Activated T-helper 1 cell treated with Interleukin-2 at 50 U/mL for 16 hours (primary cell): Measurements from ENCODE around the gene DLEC1.

ENCODE experiments used
- DNase-seq: peaks from one replicate; pipeline ENCODE4 v3.0.0-alpha.2; 2020; ENCODE audit warnings: low read depth

DLEC1 gene

DNA sequence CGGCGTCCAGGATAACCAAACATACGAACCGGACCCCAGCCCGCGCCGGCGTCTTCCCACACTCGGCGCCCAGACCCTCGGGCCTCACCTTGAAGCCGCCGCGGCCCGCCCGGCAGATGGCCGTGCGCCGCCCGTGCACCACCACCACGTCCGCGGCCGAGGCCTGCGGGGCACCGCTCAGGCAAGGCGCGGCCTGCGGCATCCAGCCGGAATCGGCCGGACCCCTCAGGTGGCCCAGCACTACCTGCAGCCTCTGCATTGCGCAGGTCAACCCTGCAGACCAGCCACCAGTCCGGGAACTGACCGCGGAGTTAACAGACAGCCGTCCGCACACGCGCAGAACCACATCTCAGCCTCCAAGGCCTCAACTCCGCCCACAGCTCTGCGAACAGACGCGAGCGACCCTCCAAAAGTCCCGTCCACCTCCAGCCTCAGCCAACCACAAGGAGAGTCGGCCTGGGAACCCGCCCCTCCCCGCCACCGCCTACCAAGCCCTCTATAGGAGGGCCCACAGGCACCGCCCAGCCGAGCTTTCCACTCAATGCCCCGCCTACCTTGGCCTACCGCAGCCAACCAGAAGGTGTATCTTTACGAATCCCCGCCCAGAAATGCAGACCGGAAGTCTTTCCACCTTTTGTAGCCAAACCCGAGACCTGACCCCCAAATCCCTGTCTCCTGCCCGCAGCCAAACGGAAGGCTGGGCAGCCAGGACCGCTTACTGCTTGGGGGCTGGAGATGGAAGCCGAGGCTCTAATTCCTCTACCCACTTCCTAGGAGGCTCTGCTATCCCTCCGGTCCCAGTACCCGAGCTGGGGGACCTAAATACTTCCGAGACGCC, 98.0 kb downstream of the DLEC1 start, which contains the start of gene ACAA1:
Gene ACAA1 (minus strand): TSS at position 351 of the 838 bp plus-strand sequence. CDS start 92 bp downstream, at position 259.
- DNase-seq: peak; percentile 93

DNA sequence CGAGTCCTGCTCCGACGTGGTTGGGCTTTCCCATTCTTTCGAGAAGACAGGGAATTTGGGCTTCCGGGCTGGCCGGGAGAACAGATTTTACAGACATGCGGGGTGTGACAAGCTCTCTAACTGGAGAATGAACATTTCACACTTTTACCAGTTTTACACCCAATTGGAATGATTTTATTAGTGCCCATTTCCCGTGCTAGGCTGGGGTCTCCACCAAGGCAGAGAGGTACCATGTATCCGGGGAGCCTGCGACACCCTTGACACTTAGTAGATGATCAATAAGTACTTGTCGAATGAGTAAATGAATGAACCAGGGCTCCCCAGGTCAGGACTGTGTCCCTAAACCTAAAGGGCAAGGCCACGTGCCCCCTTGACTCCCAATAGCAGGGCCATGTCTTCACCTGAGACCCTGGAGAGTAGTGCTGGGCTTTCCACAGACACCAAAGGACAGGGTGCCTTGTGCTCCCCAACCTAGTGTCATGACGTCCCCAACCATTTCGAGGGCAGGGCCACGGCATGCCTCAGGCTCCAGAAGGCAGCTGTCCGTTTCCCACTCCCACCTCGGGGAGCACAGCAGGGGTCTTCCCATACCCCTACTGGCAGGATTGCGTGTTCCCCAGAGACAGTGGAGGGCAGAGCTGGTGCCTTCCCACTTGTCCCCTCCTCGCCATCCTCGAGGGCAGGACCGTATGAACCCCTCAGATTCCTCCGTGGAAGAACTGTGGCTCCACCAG, 98.8 kb downstream of the DLEC1 start:
- DNase-seq: no peak

DNA sequence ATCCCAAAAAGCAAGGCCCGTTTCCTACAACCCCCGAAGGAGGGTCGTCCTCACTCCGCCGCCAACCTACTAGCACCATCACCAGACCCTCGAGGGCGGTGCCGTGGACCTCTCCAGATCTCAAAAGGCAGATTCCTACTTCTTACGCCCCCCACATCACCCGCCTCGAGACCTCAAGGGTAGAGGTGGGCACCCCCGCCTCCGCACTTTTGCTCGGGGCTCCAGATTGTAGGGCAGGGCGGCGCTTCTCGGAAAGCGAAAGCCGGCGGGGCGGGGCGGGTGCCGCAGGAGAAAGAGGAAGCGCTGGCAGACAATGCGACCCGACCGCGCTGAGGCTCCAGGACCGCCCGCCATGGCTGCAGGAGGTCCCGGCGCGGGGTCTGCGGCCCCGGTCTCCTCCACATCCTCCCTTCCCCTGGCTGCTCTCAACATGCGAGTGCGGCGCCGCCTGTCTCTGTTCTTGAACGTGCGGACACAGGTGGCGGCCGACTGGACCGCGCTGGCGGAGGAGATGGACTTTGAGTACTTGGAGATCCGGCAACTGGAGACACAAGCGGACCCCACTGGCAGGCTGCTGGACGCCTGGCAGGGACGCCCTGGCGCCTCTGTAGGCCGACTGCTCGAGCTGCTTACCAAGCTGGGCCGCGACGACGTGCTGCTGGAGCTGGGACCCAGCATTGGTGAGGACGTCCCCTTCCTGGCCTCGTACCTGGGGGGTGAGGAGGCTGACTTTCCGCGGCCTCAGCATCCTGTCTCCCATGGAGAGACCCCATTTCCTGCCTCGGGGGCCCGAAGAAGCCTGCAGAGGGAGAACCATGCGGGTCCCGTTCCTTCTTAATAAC, 99.6 kb downstream of the DLEC1 start, which contains the start of gene MYD88:
Gene MYD88 (plus strand): TSS at position 313 of the 842 bp plus-strand sequence. CDS start 40 bp downstream, at position 353.
- peak; percentile 72 for DNase-seq

DNA sequence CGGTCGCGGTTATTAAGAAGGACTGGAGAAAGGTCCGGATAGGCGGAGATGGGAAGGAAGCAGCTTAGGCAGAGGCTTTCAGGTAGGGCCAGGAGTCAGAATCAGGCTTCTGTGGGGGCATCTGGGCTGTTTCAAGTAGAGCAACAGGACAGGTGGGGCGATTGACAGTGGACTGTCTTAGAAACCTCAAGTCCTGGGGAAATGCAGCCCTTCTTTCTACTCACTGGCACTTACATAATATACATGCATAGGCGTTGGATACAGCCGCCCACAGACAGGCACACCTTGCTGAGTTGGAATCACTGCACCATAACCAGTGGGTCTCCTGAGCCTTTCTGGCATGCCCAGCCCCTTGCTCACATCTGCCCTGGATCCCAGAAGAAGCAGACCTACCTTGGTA, 100.2 kb downstream of the DLEC1 start:
- DNase-seq: no peak

DNA sequence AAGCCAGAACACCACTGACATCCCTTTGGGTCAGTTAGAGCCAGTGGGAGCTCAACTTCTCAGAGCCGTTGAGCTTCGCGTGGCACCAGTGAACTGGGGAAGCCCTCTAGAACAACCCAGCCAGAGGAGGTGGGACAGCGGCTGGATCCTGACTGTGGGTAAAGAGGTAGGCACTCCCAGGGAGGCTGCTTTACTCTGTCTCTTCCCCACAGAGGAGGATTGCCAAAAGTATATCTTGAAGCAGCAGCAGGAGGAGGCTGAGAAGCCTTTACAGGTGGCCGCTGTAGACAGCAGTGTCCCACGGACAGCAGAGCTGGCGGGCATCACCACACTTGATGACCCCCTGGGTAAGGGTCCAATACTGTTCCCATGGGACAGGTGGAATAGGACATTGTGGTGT, 100.6 kb downstream of the DLEC1 start:
- no peak for DNase-seq

DNA sequence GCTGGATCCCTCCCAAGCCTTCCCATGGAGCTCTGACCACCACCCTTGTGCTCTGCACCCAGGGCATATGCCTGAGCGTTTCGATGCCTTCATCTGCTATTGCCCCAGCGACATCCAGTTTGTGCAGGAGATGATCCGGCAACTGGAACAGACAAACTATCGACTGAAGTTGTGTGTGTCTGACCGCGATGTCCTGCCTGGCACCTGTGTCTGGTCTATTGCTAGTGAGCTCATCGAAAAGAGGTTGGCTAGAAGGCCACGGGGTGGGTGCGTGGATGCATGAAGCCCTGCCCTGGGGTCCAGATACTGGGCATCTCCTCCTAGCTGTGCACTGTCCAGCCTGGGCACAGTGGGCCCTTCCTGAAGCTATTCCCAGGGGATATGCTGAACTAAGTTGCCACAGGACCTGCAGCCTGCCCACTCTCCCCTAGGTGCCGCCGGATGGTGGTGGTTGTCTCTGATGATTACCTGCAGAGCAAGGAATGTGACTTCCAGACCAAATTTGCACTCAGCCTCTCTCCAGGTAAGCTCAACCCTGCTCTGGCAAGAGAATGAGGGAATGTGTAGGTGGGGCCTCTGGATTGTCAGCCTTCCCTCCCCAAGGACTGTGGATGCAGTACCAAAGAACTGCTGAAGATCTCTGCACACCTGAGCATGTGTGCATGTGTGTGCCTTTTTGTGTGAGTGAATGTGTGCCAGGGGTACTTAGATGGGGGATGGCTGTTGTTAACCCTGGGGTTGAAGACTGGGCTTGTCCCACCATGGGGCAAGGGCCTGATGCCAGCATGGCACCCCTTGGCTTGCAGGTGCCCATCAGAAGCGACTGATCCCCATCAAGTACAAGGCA, 101.5 kb downstream of the DLEC1 start:
- no peak for DNase-seq

DNA sequence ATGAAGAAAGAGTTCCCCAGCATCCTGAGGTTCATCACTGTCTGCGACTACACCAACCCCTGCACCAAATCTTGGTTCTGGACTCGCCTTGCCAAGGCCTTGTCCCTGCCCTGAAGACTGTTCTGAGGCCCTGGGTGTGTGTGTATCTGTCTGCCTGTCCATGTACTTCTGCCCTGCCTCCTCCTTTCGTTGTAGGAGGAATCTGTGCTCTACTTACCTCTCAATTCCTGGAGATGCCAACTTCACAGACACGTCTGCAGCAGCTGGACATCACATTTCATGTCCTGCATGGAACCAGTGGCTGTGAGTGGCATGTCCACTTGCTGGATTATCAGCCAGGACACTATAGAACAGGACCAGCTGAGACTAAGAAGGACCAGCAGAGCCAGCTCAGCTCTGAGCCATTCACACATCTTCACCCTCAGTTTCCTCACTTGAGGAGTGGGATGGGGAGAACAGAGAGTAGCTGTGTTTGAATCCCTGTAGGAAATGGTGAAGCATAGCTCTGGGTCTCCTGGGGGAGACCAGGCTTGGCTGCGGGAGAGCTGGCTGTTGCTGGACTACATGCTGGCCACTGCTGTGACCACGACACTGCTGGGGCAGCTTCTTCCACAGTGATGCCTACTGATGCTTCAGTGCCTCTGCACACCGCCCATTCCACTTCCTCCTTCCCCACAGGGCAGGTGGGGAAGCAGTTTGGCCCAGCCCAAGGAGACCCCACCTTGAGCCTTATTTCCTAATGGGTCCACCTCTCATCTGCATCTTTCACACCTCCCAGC, 102.4 kb downstream of the DLEC1 start:
- no peak for DNase-seq

DNA sequence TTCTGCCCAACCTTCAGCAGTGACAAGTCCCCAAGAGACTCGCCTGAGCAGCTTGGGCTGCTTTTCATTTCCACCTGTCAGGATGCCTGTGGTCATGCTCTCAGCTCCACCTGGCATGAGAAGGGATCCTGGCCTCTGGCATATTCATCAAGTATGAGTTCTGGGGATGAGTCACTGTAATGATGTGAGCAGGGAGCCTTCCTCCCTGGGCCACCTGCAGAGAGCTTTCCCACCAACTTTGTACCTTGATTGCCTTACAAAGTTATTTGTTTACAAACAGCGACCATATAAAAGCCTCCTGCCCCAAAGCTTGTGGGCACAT, 102.9 kb downstream of the DLEC1 start:
- DNase-seq: no peak

DNA sequence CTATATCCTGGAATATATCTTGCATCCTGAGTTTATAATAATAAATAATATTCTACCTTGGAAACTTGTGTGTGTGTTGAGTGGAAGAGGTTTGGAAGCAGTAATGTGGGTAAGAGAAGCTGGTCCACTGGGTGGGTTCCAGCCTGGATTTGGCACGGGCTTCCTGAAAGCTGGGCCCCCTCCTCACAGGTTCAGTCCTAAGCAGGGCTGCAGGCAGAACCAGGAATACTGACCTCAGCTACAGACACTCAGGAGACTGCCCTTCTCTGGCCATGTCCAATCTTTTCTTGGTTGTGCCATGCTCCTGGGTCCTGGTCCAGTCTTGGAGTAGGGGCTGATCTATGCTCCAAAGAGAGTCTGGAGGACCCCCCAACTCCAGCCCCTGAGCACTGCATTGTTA, 104.0 kb downstream of the DLEC1 start:
- DNase-seq: no peak

DNA sequence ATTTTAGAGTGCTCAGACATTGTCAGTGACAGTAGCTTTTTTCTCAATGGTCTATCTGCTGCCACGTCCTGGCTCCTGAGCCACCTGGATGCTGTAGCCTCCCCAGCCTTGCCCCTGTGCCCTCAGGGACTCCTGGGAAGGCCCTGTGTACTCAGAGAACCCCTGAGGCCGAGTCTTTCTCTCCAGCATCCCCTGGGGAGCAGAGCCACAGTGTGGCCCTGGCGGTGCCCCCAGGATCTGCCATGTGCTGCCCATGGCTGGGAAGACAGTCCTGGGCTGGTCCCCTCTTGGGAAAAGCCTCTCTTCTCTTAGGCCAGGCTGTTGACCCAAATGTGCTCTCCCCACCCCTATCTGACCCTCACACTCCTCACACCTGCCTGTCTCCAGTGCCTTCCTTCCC, 104.5 kb downstream of the DLEC1 start:
- no peak for DNase-seq

DNA sequence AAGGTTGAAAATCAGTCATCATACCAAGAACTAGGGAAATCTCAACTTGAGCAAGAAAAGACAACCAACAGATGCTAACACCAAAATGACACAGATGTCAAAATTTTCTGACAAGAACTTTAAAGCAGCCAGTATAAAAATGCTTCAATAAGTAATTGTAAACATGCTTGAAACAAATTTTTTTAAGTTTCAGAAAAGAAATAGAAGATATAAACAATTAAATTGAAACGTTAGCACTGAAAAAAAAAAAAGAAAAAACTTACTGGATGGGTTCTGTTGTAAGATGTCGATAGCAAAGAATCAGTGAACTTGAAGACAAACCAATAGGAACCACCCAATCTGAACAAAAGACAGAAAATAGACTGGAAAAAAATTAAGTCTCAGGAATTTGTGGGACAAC, 107.5 kb downstream of the DLEC1 start:
- DNase-seq: no peak

DNA sequence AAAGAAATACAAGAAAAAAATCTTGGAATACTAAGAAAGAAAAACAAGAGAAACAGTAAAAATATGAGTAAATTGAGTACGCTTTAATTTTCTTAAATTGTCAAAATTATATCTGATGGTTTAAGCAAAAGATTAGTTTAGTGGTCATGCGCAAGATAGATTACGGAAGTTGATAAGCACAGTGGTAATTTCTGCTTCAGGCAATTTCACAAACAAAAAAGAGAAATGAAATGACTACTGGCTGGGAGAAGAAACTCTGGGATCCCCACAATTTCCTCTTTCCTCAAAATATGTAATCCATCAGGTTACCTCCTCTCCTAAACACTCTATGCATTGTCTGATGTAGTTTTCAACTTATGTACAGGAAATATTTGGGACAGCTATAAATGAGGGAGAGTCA, 108.4 kb downstream of the DLEC1 start:
- DNase-seq: no peak

DNA sequence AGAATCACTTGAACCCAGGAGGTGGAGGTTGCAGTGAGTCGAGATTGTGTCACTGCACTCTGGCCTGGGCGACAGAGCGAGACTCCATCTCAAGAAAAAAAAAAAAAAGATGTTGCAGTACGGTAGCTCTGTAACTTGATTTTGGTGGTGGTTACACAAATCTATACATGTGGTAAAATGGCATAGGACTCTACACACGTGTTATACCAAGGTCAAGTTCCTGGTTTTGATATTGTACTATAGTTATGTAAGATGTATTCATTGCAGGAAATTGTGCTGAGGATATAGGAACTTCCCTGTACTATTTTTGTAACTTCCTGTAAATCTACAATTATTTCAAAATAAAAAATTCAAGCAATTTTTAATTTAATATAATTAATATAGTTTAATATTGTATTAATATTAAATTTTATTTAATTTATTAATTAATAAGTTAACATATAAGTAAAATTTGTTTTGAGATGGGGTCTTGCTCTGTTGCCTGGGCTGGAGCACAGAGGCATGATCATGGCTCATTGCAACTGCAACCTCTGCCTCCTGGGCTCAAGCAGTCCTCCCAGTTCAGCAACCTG, 109.4 kb downstream of the DLEC1 start:
- DNase-seq: no peak

DNA sequence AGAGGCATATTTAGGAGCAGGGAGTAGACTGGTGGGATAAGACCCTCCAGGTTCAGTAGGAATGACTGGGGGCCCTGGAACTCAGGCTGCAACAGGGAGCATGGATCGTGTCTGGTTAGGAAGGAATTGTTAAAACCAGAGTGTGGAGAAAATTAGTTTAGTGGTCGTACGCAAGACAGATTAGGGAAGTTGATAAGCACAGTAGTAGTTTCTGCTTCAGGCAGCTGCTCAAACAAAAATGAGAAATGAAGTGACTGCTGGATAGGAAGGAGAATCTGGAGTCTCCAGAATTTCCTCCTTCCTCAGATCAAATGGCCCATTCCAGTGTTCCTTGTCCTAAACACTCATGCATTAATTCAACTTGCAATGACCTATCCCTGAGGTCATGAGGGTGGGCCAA, 110.7 kb downstream of the DLEC1 start:
- no peak for DNase-seq

DNA sequence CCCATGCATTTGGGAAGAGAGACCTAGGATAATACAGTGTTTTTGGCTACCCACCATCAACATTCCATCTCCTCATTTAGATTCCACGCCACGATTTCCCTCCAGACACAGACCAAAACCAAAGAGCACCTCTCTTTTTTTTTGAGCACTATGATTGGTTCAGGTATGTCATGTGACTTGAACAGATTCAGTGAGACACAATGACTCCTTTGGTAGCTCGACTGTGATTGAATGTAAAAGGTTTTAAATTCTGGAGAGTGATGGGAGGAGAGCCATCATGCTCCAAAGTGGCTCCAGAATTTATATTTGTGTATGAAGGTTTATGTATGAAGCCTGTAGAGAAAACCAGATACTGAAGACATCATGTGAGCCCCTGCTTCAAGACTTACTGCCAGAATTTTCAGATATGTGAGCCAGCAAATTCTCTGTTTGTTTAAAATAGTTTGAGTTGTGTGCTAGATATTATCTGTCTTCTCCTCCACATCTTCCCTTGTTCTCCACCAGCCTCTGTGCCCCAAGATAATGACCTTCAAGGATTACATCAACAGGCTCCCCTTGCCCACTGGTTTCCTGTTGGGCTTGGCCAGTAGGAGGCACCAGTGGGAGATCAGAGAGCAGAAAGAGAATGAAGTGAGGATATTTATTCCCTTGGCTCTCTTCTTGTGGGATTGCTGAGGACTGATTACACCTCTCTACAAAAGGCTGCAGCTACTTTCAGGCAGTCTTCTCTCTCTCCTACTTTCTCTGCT, 111.9 kb downstream of the DLEC1 start:
- DNase-seq: no peak

DNA sequence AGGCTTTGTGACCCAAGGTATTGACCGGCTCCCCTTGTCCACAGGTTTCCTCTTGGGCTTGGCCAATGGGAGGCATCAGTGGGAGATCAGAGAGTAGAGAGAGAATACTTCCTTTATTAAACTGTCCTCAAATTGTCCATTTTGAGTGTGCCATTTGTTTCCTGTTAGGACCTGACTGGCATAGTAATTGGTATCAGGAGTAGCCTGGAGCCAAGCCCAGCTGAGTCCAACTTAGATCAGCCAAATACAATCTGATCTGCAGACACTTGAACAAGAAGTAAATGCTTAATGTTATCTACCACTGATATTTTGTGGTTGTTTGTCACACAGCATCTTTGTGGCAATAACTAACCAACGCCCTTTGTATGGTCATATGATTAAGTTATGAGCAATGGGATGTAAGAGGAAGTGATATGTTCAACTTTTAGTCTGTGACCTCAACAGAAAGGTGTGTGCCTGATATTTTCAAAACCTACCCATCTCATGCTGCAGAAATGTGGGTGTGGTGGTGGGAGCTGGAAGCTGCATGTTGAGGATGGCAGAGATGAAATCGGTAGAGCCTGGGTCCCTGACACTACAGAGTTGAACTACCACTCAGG, 112.8 kb downstream of the DLEC1 start:
- DNase-seq: no peak

DNA sequence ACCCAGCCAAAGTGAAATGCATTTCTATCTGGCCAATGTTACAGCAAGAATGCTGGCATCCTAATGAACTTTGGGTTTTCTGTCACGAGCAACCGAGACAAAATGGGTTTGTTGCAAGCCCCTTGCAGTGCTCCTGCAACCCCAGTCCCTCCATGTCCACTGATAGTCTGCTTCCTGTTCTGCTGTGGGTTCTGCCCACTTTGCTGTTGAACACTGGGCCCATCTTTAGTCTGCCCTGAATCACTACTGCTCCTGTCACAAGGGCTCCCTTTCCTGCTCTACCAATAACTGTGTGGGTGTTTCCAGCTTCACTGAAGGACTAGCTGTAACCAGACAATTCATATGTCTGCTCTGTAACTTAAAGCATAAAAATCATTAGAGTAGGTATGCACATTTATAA, 113.6 kb downstream of the DLEC1 start:
- no peak for DNase-seq

DNA sequence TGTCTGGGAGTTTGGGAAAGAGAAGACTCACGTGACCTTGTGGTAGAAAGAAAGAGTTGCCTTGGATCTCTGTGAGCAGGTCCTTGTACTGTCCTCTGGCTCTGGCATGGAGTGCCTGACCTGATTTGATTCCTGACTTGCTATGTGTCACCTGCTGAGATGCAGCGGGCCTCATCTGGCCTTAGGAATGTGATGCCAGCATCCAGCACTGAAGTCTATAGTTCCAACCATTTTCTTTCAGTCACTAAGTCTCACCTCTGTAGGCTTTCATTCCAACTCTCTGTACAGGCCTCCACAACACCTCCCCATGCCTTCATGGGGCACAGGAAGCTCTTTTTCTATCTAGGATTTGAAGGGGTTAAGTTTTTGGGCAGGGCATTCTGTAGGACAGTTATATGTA, 114.2 kb downstream of the DLEC1 start:
- no peak for DNase-seq

DNA sequence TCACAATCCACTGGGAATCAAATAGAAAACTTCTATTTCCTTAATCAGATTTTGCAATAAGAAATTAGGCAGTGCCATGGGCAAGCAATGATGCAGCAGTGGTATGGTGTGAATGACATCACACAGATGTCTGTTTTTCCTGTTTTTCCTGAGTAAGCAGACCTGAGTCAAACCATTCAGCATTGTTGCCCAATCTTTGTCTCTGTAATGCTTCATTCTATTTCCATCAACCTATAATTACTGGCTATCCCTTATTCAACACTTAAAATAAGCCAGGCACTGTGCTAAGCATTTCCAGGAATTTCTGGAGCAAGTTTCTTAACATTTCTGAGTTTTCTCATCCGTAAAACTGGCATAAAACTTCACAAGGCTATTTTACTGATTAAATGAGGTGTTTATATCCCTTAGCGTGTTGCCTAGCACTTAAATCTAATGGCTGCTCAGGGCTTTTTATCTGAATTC, 115.1 kb downstream of the DLEC1 start:
- DNase-seq: no peak
